ENCODE results near the gene PDE6A.

DNA sequence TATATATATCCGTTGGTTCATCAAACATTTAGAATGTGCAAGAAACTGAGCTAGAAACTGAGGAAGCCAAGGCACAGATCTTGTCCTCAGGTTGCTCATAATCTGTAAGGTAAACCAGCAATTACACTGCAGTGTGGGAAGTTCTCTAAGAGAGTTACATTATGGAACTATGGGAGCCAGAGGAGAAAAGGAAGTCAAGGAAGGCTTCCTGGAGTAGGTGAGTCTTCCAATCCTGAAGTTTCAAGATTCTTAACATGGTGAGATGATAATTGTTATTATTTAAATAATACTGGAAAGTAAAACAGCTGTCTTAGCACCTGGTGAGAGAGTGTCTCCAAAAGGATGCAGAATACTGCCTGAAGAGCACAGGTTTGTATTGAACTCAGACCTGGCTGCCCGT lies 44.2 kb downstream of the PDE6A start:
- TF ChIP-seq, protein P1, sequence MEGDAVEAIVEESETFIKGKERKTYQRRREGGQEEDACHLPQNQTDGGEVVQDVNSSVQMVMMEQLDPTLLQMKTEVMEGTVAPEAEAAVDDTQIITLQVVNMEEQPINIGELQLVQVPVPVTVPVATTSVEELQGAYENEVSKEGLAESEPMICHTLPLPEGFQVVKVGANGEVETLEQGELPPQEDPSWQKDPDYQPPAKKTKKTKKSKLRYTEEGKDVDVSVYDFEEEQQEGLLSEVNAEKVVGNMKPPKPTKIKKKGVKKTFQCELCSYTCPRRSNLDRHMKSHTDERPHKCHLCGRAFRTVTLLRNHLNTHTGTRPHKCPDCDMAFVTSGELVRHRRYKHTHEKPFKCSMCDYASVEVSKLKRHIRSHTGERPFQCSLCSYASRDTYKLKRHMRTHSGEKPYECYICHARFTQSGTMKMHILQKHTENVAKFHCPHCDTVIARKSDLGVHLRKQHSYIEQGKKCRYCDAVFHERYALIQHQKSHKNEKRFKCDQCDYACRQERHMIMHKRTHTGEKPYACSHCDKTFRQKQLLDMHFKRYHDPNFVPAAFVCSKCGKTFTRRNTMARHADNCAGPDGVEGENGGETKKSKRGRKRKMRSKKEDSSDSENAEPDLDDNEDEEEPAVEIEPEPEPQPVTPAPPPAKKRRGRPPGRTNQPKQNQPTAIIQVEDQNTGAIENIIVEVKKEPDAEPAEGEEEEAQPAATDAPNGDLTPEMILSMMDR (IDR thresholded peaks at IDR 0.05; ENCODE audit: low read depth, low read length), result no peak
- TF ChIP-seq EZH2phosphoT487 (IDR thresholded peaks at IDR 0.05; ENCODE audit: low read depth), result no peak
